HEK293T (cell line): Measurements from ENCODE around the gene LMF1.

ENCODE experiments used
- CTBP1 ChIP-seq: fragments of 450-650 bp; IDR thresholded peaks from 2 replicates; pipeline ENCODE4 v1.6.1; 2016; ENCODE audit warnings: borderline replicate concordance
- ELF4 ChIP-seq: fragments of 450-650 bp; IDR thresholded peaks from 2 replicates; pipeline ENCODE4 v1.6.1; 2017; ENCODE audit warnings: antibody characterized with exemption
- FOXA1 ChIP-seq: fragments of 450-650 bp; IDR thresholded peaks from 2 replicates; pipeline ENCODE4 v1.6.1; 2016; ENCODE audit warnings: mild to moderate bottlenecking
- FOXK2 ChIP-seq: fragments of 450-650 bp; IDR thresholded peaks from 2 replicates; pipeline ENCODE4 v1.6.1; 2016; ENCODE audit warnings: mild to moderate bottlenecking
- L3MBTL2 ChIP-seq: fragments of 450-650 bp; conservative IDR thresholded peaks from 2 replicates; pipeline ENCODE4 v1.6.1; 2016; ENCODE audit warnings: mild to moderate bottlenecking
- LEF1 ChIP-seq: fragments of 450-650 bp; IDR thresholded peaks from 2 replicates; pipeline ENCODE4 v1.6.1; 2017; ENCODE audit warnings: mild to moderate bottlenecking, borderline replicate concordance
- NFRKB ChIP-seq: fragments of 450-650 bp; IDR thresholded peaks from 2 replicates; pipeline ENCODE4 v1.6.1; 2016; ENCODE audit warnings: mild to moderate bottlenecking, moderate library complexity
- SP1 ChIP-seq: fragments of 450-650 bp; IDR thresholded peaks from 2 replicates; pipeline ENCODE4 v1.6.1; 2017
- ZNF384 ChIP-seq: fragments of 450-650 bp; IDR thresholded peaks from 2 replicates; pipeline ENCODE4 v1.6.1; 2016

DNA sequence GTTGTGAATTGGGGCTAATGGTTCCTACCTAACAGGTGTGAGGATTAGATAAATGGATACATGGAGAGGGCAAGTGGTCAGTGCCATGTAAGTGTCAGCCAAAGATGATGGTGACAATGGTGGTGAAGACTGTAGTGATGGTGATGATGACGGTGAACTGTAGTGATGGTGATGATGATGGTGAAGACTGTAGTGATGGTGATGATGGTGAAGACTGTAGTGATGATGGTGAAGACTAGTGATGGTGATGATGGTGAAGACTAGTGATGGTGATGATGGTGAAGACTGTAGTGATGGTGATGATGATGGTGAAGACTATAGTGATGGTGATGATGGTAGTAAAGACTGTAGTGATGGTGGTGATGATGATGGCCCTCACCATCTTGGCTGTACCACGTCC is 152.2 kb downstream of the LMF1 start:
- no peak for TF ChIP-seq FOXA1
- no peak for TF ChIP-seq L3MBTL2
- no peak for TF ChIP-seq FOXK2
- no peak for TF ChIP-seq ZNF384
- no peak for TF ChIP-seq ELF4
- no peak for TF ChIP-seq LEF1
- TF ChIP-seq CTBP1 = no peak
- TF ChIP-seq NFRKB = no peak
- TF ChIP-seq SP1 = no peak
